ENCODE measurements around the gene KNCN.

DNA sequence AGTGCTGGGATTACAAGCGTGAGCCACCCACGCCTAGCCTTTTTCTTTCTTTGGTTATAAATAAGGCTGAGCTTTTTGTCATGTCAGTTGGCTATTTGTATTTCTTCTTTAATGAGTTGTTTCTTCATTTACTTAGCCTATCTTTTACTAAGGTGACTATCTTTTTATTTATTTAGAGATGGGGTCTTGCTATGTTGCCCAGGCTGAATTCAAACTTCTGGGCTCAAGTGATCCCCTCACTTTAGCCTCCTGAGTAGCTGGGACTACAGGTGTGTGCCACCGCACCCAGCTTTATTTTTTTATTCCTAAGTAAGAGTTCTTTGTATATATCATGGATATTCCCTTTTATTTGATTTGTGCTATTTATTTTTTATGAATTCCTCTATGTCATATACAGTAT lies 49.9 kb downstream of the KNCN start:
- TF ChIP-seq, protein P1, sequence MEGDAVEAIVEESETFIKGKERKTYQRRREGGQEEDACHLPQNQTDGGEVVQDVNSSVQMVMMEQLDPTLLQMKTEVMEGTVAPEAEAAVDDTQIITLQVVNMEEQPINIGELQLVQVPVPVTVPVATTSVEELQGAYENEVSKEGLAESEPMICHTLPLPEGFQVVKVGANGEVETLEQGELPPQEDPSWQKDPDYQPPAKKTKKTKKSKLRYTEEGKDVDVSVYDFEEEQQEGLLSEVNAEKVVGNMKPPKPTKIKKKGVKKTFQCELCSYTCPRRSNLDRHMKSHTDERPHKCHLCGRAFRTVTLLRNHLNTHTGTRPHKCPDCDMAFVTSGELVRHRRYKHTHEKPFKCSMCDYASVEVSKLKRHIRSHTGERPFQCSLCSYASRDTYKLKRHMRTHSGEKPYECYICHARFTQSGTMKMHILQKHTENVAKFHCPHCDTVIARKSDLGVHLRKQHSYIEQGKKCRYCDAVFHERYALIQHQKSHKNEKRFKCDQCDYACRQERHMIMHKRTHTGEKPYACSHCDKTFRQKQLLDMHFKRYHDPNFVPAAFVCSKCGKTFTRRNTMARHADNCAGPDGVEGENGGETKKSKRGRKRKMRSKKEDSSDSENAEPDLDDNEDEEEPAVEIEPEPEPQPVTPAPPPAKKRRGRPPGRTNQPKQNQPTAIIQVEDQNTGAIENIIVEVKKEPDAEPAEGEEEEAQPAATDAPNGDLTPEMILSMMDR (IDR thresholded peaks at IDR 0.05), result no peak
- no peak for TF ChIP-seq POLR2A (IDR thresholded peaks at IDR 0.05)
